Immature natural killer cell (primary cell): Measurements from ENCODE around the gene REM2. TPM values are rescaled to one million over a fixed set of nuclear protein-coding genes. Genes with fewer than 3 reads are reported as not detected.
"Not testable (repeated sequence)": the region's sequence is repeated elsewhere in the genome, so short reads cannot be mapped to it uniquely, and the experiment has no call there.

ENCODE experiments used
- DNase-seq, 3 donors: peaks; one replicate each; pipeline ENCODE4 v3.0.0; 2022; ENCODE audit warnings: mixed read lengths in 1 of 3
- H3K27ac Mint-ChIP-seq, 6 donors: one replicate each; pipeline ENCODE4 v1.8.0; 2020; ENCODE audit warnings: mixed read lengths in 6 of 6, mild to moderate bottlenecking in 5 of 6, inconsistent platforms in 4 of 6, moderate library complexity in 3 of 6
- H3K27me3 Mint-ChIP-seq, 3 donors: one replicate each; pipeline ENCODE4 v1.8.0; 2020 to 2021; ENCODE audit warnings: low read depth in 3 of 3, mild to moderate bottlenecking in 3 of 3, mixed read lengths in 3 of 3, moderate library complexity in 3 of 3, inconsistent platforms in 1 of 3
- H3K36me3 Mint-ChIP-seq, 3 donors: one replicate each; pipeline ENCODE4 v1.8.0; 2020; ENCODE audit warnings: mixed read lengths in 3 of 3, inconsistent platforms in 2 of 3, mild to moderate bottlenecking in 2 of 3
- H3K4me1 Mint-ChIP-seq, 2 donors: one replicate each; pipeline ENCODE4 v1.8.0; 2020; ENCODE audit warnings: inconsistent platforms in 2 of 2, mild to moderate bottlenecking in 2 of 2, mixed read lengths in 2 of 2, moderate library complexity in 1 of 2
- H3K4me3 Mint-ChIP-seq, 5 donors: one replicate each; pipeline ENCODE4 v1.8.0; 2020; ENCODE audit warnings: mild to moderate bottlenecking in 5 of 5, mixed read lengths in 5 of 5, inconsistent platforms in 3 of 5, moderate library complexity in 3 of 5
- H3K9me3 Mint-ChIP-seq, 6 donors: one replicate each; pipeline ENCODE4 v1.8.0; 2020; ENCODE audit warnings: mild to moderate bottlenecking in 6 of 6, mixed read lengths in 6 of 6, inconsistent platforms in 4 of 6, moderate library complexity in 3 of 6
- polyA plus RNA-seq, 3 donors: library from polyadenylated mRNA; unstranded; fragments of 300-500 nt; fragmentation: Illumina TruSeq; gene quantifications; one replicate each; pipeline ENCODE4 v1.2.3, GENCODE V29; 2021

Gene REM2
- polyA plus RNA-seq, 3 donors from 2014 or later, result 0.22 to 0.74 (median 0.66) TPM

DNA sequence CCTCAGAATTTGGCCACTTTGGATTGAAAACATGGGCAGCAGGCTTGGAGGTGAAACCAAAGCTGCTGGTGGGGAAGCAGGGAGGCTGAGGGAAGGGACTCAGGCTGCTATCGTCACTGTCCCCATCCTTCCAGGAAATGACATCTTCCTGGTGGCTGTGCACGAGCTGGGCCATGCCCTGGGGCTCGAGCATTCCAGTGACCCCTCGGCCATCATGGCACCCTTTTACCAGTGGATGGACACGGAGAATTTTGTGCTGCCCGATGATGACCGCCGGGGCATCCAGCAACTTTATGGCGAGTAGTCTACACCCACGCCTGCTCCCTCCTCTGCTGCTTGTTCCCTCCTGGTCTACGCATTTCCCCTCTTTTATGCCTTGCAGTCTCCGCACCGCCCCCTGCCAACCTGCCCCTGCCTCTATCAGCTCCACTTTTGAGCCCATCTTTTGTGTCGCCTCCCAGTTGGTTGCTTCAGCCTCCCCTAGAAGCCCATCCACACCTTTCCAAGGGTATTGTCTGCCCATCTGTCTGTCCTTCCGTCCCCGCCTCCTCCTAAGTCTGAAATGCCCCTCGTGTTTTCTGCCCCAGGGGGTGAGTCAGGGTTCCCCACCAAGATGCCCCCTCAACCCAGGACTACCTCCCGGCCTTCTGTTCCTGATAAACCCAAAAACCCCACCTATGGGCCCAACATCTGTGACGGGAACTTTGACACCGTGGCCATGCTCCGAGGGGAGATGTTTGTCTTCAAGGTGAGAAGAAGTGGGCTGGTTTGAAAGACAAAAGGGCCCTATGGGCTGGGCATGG is 39.7 kb upstream of the REM2 start:
- Mint-ChIP-seq H3K27me3 (peaks cover 5 to 21% (median 17%) of the 10 kb centered on the region in 3 donors), H3K4me1 (no peaks in the 10 kb centered on the region), H3K27ac (no peak overlapping the region), H3K4me3 (no peak overlapping the region), H3K36me3 (no peaks in the 10 kb centered on the region), H3K9me3 (peaks cover 0 to 3% (median 0%) of the 10 kb centered on the region in 6 donors)
- no peak for DNase-seq

GRCh38 chr14:22844221-22845102 is 38.6 kb upstream of the REM2 start:
- H3K27me3 Mint-ChIP-seq, result peaks cover 6 to 14% (median 12%) of the 10 kb centered on the region in 3 donors
- no peak for DNase-seq
- no peaks in the 10 kb centered on the region for H3K4me1 Mint-ChIP-seq
- H3K27ac Mint-ChIP-seq, result no peak overlapping the region
- H3K36me3 Mint-ChIP-seq, result no peaks in the 10 kb centered on the region
- H3K4me3 Mint-ChIP-seq, result no peak overlapping the region
- peaks cover 0 to 3% (median 0%) of the 10 kb centered on the region in 6 donors for H3K9me3 Mint-ChIP-seq

DNA sequence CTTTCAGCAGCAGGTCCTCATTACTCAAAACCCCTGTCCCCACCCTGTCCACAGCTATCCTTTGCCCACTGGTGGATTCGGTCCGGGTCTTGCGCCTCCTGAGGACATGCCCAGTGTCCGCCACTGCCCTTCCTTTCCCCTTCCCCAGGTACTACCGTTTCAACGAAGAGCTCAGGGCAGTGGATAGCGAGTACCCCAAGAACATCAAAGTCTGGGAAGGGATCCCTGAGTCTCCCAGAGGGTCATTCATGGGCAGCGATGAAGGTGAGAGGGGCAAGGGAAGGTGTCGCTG is 38.0 kb upstream of the REM2 start:
- no peak for DNase-seq
- H3K9me3 Mint-ChIP-seq, result peaks cover 0 to 2% (median 0%) of the 10 kb centered on the region in 6 donors

GRCh38 chr14:22845821-22846625 is 37.0 kb upstream of the REM2 start:
- Mint-ChIP-seq H3K27ac (no peak overlapping the region), H3K4me1 (no peaks in the 10 kb centered on the region), H3K36me3 (no peaks in the 10 kb centered on the region), H3K9me3 (peaks cover 0 to 2% (median 0%) of the 10 kb centered on the region in 6 donors), H3K27me3 (peaks cover 8 to 13% (median 11%) of the 10 kb centered on the region in 3 donors), H3K4me3 (no peak overlapping the region)
- no peak for DNase-seq

More for the DNA sequence above, 38.0 kb upstream of the REM2 start:
- no peaks in the 10 kb centered on the region for H3K4me1 Mint-ChIP-seq
- H3K27ac Mint-ChIP-seq, result no peak overlapping the region
- H3K36me3 Mint-ChIP-seq, result no peaks in the 10 kb centered on the region
- no peak overlapping the region for H3K4me3 Mint-ChIP-seq
- peaks cover 6 to 13% (median 12%) of the 10 kb centered on the region in 3 donors for H3K27me3 Mint-ChIP-seq

DNA sequence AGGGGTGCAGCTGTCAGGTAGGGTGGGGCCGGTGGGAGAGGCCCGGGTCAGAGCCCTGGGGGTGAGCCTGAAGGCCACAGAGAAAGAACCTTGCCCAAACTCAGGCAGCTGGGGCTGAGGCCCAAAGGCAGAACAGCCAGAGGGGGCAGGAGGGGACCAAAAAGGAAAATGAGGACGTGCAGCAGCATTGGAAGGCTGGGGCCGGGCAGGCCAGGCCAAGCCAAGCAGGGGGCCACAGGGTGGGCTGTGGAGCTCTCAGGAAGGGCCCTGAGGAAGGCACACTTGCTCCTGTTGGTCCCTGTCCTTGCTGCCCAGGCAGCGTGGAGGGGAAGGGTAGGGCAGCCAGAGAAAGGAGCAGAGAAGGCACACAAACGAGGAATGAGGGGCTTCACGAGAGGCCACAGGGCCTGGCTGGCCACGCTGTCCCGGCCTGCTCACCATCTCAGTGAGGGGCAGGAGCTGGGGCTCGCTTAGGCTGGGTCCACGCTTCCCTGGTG is 36.2 kb upstream of the REM2 start:
- Mint-ChIP-seq H3K4me1 (peaks cover 0 to 2% of the 10 kb centered on the region in 2 donors), H3K9me3 (no peaks in the 10 kb centered on the region), H3K27me3 (peaks cover 6 to 11% (median 8%) of the 10 kb centered on the region in 3 donors), H3K4me3 (no peak overlapping the region), H3K27ac (no peak overlapping the region), H3K36me3 (no peaks in the 10 kb centered on the region)
- no peak for DNase-seq

GRCh38 chr14:22847661-22848341 is 35.2 kb upstream of the REM2 start:
- Mint-ChIP-seq H3K9me3 (no peaks in the 10 kb centered on the region), H3K27me3 (peaks cover 6 to 11% (median 9%) of the 10 kb centered on the region in 3 donors), H3K27ac (no peak overlapping the region), H3K4me1 (peaks cover 1 to 2% of the 10 kb centered on the region in 2 donors), H3K4me3 (no peak overlapping the region), H3K36me3 (no peaks in the 10 kb centered on the region)
- no peak for DNase-seq

DNA sequence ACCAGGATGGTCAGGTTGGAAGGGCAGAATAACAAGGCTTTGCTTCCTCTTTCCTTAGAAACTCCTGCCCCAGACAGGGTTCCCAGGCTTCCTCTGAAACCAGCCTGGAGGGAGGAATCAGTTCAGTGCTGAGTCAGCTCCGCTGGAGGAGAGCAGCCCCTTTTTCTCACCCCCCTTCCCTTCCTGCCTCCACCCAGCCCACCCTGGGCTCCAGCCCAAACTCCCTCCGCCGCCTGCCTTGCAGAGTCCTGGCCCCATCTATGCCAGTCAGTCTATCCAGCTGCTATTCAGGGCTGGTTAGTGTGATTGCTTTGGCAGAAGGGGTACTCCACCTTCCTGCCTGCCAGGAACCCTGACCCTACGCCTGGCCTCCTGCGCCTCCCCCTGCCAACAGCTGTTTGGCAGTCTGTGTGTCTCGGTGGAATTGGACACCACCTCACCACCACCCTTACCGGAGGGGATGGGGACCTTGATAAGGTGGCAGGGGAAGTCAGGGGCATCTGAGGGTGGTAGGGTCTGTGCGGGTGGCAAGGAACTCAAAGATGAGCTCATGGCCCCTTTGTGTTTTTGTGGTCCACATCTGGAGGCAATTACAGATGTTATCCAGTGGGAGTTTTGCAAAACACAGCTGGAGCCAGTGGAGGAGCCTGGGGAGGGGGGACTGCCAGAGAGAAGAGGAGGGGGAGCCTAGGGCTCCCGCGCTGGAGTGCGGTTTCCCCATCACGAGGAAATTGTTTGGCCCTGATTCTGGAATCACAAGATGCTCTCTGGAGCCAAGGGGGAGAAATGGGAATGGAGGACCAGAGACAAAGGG is 34.5 kb upstream of the REM2 start:
- DNase-seq, result no peak
- Mint-ChIP-seq H3K27me3 (peaks cover 8 to 14% (median 13%) of the 10 kb centered on the region in 3 donors), H3K4me1 (peaks cover 7 to 8% of the 10 kb centered on the region in 2 donors), H3K4me3 (no peak overlapping the region), H3K9me3 (no peaks in the 10 kb centered on the region), H3K36me3 (no peaks in the 10 kb centered on the region), H3K27ac (no peak overlapping the region)

DNA sequence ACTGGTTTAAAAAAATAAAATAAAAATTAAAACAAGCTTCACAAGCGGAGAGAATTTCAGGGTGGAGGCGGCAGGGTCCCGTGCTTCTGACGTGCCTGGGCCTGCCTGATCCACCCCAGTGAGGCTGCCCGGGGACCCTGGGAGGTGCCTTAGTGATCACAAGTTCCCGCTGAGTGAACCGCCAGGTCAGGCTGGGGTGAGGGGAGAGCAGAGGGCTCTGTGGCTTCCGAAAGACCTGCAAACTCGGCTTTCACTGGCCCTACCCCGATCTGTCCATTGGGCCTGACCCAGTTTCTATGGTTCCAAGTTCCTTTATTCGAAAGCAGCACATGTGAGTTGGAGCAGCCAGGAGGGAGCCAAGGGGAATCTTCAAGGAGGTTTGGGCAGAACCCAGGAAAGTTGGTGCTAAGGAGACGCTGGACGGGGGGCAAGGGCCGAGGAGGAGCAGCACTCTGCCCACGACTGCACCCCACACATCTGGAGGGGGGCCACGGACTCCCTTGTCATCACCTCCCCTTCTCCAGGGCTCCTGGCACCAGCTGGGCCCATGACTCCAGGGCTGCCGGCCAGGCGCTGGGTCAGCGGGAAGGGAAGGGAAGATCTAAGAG is 33.7 kb upstream of the REM2 start:
- H3K9me3 Mint-ChIP-seq, result no peaks in the 10 kb centered on the region
- no peak for DNase-seq
- peaks cover 9 to 16% (median 16%) of the 10 kb centered on the region in 3 donors for H3K27me3 Mint-ChIP-seq
- H3K4me3 Mint-ChIP-seq, result no peak overlapping the region
- H3K4me1 Mint-ChIP-seq, result peaks cover 7 to 8% of the 10 kb centered on the region in 2 donors
- no peaks in the 10 kb centered on the region for H3K36me3 Mint-ChIP-seq
- no peak overlapping the region for H3K27ac Mint-ChIP-seq

DNA sequence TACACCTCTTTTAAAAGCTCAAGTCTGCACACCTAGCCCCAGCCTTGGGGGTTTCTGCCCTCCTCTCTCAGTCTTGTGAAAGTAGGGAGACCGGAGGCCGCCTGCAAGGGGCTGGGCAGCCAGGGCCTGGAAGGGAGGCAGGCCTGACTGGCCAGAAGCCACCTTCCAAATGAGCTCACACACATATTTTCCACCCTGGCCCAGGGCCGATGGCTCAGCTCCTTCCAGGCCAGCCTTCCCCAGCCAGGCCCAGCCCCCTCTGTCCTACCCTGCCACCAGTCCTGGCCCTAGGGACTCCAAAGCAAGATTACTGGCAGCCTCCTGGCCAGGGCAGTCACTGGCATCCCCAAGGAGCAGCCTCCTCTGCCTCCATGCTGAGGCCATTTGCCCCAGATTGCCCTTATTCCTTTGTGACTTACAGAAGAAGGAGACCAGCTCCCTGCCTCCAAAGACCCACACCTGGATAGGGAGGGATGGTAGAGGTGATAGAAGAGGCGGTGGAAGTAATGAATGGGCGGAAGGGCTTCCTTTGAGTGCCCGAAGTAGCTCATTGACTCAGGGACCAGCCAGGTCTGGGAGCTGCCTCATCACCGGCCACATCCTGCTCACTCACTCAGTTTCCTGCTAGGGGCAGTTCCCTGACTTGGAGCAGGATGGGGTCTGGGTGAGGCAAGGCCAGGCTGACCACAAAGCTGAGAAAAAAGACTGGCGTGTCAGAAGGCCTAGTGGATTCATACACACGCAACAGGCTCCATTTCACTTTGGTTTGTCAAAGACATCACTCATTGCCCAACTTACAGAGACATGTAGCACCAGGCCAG is 31.9 kb upstream of the REM2 start:
- no peak overlapping the region for H3K27ac Mint-ChIP-seq
- H3K4me3 Mint-ChIP-seq, result no peak overlapping the region
- peaks cover 0 to 1% (median 0%) of the 10 kb centered on the region in 6 donors for H3K9me3 Mint-ChIP-seq
- H3K36me3 Mint-ChIP-seq, result peaks cover 0 to under 1% (median 0%) of the 10 kb centered on the region in 3 donors
- peaks cover 7 to 8% of the 10 kb centered on the region in 2 donors for H3K4me1 Mint-ChIP-seq
- peaks cover 8 to 20% (median 19%) of the 10 kb centered on the region in 3 donors for H3K27me3 Mint-ChIP-seq
- peak in 1 of 3 donors; percentile 16 for DNase-seq

DNA sequence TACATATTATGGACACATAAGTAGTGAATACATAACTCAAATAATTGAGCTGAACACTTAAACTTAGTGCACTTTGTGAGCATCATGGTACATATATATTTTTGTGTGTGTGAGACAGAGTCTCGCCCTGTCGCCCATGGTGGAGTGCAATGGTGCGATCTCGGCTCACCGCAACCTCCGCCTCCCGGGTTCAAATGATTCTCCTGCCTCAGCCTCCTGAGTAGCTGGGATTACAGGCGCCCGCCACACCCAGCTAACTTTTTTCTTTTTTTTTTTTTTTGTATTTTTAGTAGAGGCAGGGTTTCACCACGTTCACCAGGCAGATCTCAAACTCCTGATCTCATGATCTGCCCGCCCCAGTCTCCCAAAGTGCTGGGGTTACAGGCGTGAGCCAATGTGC is 30.8 kb upstream of the REM2 start:
- H3K36me3 Mint-ChIP-seq, H3K4me3 Mint-ChIP-seq, DNase-seq, H3K4me1 Mint-ChIP-seq, H3K9me3 Mint-ChIP-seq, H3K27ac Mint-ChIP-seq: not testable (repeated sequence)
- H3K27me3 Mint-ChIP-seq, result peaks cover 8 to 20% (median 16%) of the 10 kb centered on the region in 3 donors

DNA sequence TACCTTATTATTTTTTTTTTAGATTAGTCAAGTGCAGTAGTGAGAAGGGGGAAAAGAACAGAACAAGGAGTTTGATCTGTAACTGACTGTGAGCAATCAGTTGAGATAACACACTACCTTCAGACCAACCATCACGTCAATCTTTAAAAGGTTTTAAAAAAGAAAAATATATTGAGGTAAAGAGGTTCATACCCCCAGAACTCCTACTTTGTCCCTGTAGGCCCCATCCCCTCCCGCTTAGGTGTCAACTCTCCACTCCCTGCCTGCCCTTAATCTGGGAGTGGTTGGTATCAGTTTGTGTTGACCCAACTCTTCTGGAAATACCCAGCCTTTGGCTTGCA is 30.5 kb upstream of the REM2 start:
- H3K27ac Mint-ChIP-seq, result peak overlapping the region in 1 of 6 donors; percentile 49
- H3K4me3 Mint-ChIP-seq, result peak overlapping the region in 1 of 5 donors; percentile 81

More for the DNA sequence above, 30.5 kb upstream of the REM2 start:
- peaks cover 0 to 3% (median 0%) of the 10 kb centered on the region in 3 donors for H3K36me3 Mint-ChIP-seq
- no peak for DNase-seq
- H3K27me3 Mint-ChIP-seq, result peaks cover 8 to 20% (median 16%) of the 10 kb centered on the region in 3 donors
- H3K9me3 Mint-ChIP-seq, result peaks cover 0 to 4% (median 0%) of the 10 kb centered on the region in 6 donors
- peaks cover 7 to 8% of the 10 kb centered on the region in 2 donors for H3K4me1 Mint-ChIP-seq
